Large intestine (tissue), 3 donors: Measurements from ENCODE around the gene RCOR2. TPM values are rescaled to one million over a fixed set of nuclear protein-coding genes. Genes with fewer than 3 reads are reported as not detected.
"Not testable (repeated sequence)": the region's sequence is repeated elsewhere in the genome, so short reads cannot be mapped to it uniquely, and the experiment has no call there.

Experiments used
- DNase-seq, 2 donors: peaks; one replicate each; pipeline versions ENCODE4 v3.0.0 to v3.0.0-alpha.2; 2013
- H3K27ac ChIP-seq: one replicate; pipeline ENCODE4 v1.5.1; 2013; ENCODE audit warnings: low read length
- H3K27me3 ChIP-seq: 2 replicates; pipeline ENCODE4 v1.6.1; 2013; ENCODE audit warnings: low read length; ENCODE audit not compliant: control insufficient read depth, insufficient read depth
- H3K36me3 ChIP-seq: 2 replicates; pipeline ENCODE4 v1.6.1; 2013; ENCODE audit warnings: low read length; ENCODE audit not compliant: control insufficient read depth, insufficient read depth
- H3K4me1 ChIP-seq: one replicate; pipeline ENCODE4 v1.6.1; 2013; ENCODE audit warnings: low read length; ENCODE audit not compliant: control insufficient read depth, insufficient read depth
- H3K4me3 ChIP-seq: one replicate; pipeline ENCODE4 v1.5.1; 2013; ENCODE audit warnings: low read length
- H3K9me3 ChIP-seq: one replicate; pipeline ENCODE4 v1.6.1; 2013; ENCODE audit warnings: mild to moderate bottlenecking, low read depth, low read length, moderate library complexity; ENCODE audit not compliant: control insufficient read depth
- WGBS: methylation state at CpG from one replicate; pipeline ENCODE4 v1.1.5; 2013; ENCODE audit warnings: low lambda C conversion rate; ENCODE audit not compliant: insufficient coverage; 5-methylcytosine and 5-hydroxymethylcytosine counted together
- polyA plus RNA-seq: library from polyadenylated mRNA; unstranded; fragments of 120-200 nt; gene quantifications from one replicate; pipeline ENCODE4 v1.2.1, GENCODE V29; 2013

RCOR2 gene
- polyA plus RNA-seq, 1 donor: 6.3 TPM

DNA sequence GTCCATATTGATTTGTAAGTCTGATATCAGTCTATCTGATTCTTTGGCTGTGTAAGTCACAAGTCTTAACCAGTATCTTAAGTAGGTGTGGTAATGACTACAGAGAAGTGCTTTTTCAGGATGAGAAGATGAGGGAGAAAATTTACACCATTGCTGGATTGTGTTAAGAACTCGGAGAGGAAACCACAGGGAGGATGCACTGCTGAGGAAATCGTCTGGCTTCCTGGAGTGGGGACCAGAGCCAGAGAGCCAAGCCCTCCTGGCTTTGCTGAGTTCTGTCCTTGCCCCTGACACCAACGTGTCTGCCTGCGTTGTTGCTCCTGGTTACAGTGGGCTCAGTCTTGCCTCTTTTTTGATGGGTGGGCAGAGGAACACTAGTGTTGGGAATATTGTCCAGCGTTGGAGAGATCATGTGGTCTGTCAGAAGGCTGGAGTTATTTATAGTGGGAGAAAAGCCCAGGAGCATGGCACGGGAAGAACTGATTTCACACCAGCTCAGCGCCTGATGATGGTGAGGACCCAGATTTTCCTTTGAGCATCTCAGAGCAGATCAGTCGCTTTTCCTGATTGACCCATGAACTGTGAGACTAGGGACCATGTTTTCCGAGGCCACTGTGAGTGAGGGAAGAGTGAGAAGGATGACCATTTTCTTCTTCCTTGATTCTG lies 48.4 kb downstream of the RCOR2 start:
- Histone ChIP-seq H3K36me3 (peaks cover 5% of the 10 kb centered on the region), H3K4me3 (no peak overlapping the region), H3K27ac (peak overlapping the region; percentile 61), H3K4me1 (peaks cover 61% of the 10 kb centered on the region), H3K27me3 (no peaks in the 10 kb centered on the region), H3K9me3 (no peaks in the 10 kb centered on the region)
- no CpG with 5 or more reads among the region's 9 CpGs for WGBS
- no peak for DNase-seq

DNA sequence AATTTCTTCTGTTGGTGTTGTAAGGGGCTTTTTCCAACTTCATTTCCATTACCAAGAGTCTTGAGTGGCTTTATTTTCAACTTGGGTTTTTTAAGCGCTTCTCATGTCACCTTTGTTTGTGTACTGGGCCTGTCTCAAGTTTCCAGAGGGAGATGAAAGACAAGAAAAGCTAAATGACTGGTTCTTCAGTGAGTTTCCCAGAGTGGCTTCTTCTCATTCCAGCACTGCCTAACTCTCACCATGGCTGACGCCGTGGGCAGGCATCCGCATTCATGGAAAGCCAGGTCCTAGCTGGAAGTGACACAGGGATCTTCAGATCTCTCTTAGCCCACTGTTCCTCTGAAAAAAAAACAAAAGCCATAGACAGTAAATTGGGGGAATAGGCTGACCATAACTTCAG lies 49.5 kb downstream of the RCOR2 start:
- Histone ChIP-seq H3K9me3 (no peaks in the 10 kb centered on the region), H3K4me1 (peaks cover 56% of the 10 kb centered on the region), H3K27ac (no peak overlapping the region), H3K27me3 (no peaks in the 10 kb centered on the region), H3K36me3 (peaks cover 11% of the 10 kb centered on the region), H3K4me3 (no peak overlapping the region)
- no CpG with 5 or more reads among the region's 4 CpGs for WGBS
- DNase-seq: no peak

GRCh38 chr11:63866211-63866610 lies 50.8 kb downstream of the RCOR2 start:
- H3K4me1 ChIP-seq: peaks cover 47% of the 10 kb centered on the region
- 67% methylated on average over 3 of the region's 4 CpGs for WGBS
- no peak overlapping the region for H3K27ac ChIP-seq

DNA sequence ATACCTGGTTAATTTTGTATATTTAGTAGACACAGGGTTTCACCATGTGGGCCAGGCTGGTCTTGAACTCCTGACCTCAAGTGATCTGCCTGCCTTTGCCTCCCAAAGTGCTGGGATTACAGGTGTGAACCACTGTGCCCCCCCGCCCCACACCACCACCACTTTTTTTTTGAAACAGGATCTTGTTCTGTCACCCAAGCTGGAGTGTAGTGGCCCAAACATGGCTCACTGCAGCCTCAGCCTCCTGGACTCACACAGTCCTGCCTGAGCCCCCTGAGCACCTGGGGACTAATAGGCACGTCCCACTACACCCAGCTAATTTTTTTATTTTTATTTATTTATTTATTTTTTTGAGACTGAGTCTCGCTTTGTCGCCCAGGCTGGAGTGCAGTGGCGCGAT lies 53.3 kb downstream of the RCOR2 start:
- not testable (repeated sequence) for H3K4me3 ChIP-seq, H3K9me3 ChIP-seq, H3K27me3 ChIP-seq, H3K27ac ChIP-seq, DNase-seq
- WGBS: 100% methylated on average over 4 of the region's 6 CpGs
- H3K4me1 ChIP-seq: peaks cover 35% of the 10 kb centered on the region
- H3K36me3 ChIP-seq: peaks cover 22% of the 10 kb centered on the region

More at GRCh38 chr11:63866211-63866610, 50.8 kb downstream of the RCOR2 start:
- Histone ChIP-seq H3K36me3 (peaks cover 18% of the 10 kb centered on the region), H3K27me3 (no peaks in the 10 kb centered on the region), H3K4me3 (no peak overlapping the region), H3K9me3 (no peaks in the 10 kb centered on the region)
- peak in 1 of 2 donors; percentile 73 for DNase-seq

GRCh38 chr11:63862923-63863322 lies 54.0 kb downstream of the RCOR2 start:
- no peaks in the 10 kb centered on the region for H3K9me3 ChIP-seq
- H3K4me1 ChIP-seq: peaks cover 38% of the 10 kb centered on the region
- H3K4me3 ChIP-seq: no peak overlapping the region
- peak in 1 of 2 donors; percentile 61 for DNase-seq
- H3K27me3 ChIP-seq: no peaks in the 10 kb centered on the region
- peak overlapping the region; percentile 4 for H3K27ac ChIP-seq
- no CpG with 5 or more reads among the region's 4 CpGs for WGBS
- peaks cover 22% of the 10 kb centered on the region for H3K36me3 ChIP-seq

Other genes starting within 250 kb of the RCOR2 start
- gene ATL3, start 245.8 kb downstream of the RCOR2 start, polyA plus RNA-seq: 10.9 TPM
- gene RTN3, start 235.7 kb downstream of the RCOR2 start, polyA plus RNA-seq: 103 TPM
- gene ZFTA, start 148.4 kb downstream of the RCOR2 start, polyA plus RNA-seq: 48.8 TPM
- 21.9 TPM for gene SPINDOC, start 103.7 kb downstream of the RCOR2 start, polyA plus RNA-seq
- 49.3 TPM for gene MARK2, start 78.1 kb downstream of the RCOR2 start, polyA plus RNA-seq
- 22.0 TPM for gene NAA40, start 21.8 kb upstream of the RCOR2 start, polyA plus RNA-seq
- gene COX8A, start 57.5 kb upstream of the RCOR2 start, polyA plus RNA-seq: 331 TPM
- gene OTUB1, start 69.3 kb upstream of the RCOR2 start, polyA plus RNA-seq: 79.5 TPM
- gene FLRT1, start 118.8 kb upstream of the RCOR2 start, polyA plus RNA-seq: 1.9 TPM
- 18.2 TPM for gene MACROD1, start 248.9 kb upstream of the RCOR2 start, polyA plus RNA-seq